AG09309 (cell line): ENCODE data around the gene EHF.

Experiments used
- DNase-seq: peaks from one replicate; pipeline ENCODE4 v3.0.0-alpha.2; 2010; ENCODE audit warnings: low read depth
- H3K4me3 ChIP-seq: 2 replicates; pipeline ENCODE4 v1.5.1; 2011; ENCODE audit warnings: mild to moderate bottlenecking, low read depth, low read length, moderate library complexity; ENCODE audit not compliant: control insufficient read depth
- CTCF ChIP-seq: IDR thresholded peaks from 2 replicates; pipeline ENCODE4 v1.5.1; 2011; ENCODE audit warnings: mild to moderate bottlenecking, low read depth, low read length, inconsistent platforms; ENCODE audit not compliant: insufficient read depth, control insufficient read depth; ENCODE audit errors: missing control alignments

Gene EHF

GRCh38 chr11:34621876-34622275 lies 983 bp downstream of the EHF start:
- H3K4me3 ChIP-seq, result no peak overlapping the region
- no peak for TF ChIP-seq CTCF
- DNase-seq, result no peak

DNA sequence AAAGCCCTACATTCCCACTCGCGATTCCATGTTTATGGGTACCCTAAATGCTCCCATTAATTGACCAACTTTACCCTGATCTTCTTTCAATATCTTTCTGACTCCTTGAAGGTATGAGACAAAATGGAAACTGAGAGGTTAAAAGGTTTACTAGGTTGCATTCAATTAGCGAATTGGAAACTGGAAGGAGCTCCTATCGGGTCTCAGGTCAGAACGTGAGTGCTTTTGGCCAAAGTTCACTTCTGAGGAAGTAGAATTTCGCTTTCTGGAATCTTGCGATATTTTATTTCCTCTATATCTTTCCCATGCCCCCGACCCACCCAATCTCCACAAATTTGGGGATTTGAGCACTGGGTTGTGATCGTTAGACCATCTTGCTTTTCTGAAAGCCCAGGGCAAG lies 2.6 kb downstream of the EHF start:
- H3K4me3 ChIP-seq, result no peak overlapping the region
- no peak for DNase-seq
- no peak for TF ChIP-seq CTCF

DNA sequence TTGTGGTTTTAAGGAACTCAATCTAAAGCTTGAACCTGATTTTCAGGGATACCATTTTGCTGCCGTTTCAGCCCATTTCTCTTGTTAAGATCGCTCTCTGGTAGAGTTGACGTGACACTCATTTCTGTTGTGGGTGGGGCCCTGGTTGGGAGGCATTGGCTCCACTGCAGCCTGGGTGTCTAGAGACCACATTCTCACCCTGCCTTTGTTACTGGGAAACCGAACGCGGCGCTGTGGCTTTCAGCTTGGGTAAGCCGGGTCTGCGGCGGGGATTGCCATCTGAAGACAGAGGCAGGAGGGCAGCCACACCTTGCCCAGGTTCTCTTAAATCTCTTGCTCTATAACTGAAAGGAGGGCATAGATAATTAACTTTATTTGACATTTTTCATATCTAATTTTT lies 3.2 kb downstream of the EHF start:
- TF ChIP-seq CTCF, result no peak
- no peak for DNase-seq
- no peak overlapping the region for H3K4me3 ChIP-seq

DNA sequence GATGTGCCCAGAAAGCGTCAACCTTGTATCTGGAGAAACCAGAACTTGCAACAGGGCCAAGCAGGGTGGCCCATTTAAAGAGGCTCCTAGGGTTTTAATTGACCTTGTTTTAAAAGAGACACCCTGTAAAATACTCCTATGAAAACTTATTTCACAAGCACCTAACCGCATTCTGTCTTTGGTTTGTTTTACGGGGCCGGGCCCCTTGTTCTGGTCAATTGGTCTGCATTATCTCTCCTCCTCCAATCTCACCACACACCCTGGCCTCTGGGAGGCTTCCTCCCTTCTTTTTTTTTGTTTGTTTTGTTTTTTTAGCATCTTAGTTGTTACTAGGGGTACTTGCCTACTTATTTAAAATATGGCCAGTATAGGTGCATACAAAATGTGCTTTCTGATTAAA lies 4.7 kb downstream of the EHF start:
- no peak overlapping the region for H3K4me3 ChIP-seq
- DNase-seq, result no peak
- TF ChIP-seq CTCF, result no peak

- no peak for DNase-seq
- H3K4me3 ChIP-seq, result no peak overlapping the region
- TF ChIP-seq CTCF, result no peak
These were observed 5.5 kb downstream of the EHF start for GRCh38 chr11:34626393-34626792.

DNA sequence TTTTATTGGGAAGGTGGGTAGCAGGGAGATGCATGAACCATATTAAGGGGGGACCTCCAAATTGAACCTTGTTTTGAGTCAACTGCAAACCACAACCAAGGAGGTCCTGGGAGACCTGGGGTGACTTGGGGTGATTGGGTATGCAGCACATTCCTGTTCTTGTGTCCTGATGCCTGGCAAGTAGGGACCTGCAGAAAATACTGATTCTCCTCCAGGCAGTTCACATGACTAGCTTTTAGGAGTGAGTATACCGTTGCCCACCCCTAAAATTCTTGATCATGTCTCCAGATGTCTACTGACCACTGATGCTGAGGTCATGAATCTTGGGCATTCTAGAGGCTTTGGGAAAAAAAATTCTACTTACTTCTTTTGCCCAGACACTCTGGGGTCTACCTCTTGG lies 6.3 kb downstream of the EHF start:
- H3K4me3 ChIP-seq, result no peak overlapping the region
- no peak for DNase-seq
- no peak for TF ChIP-seq CTCF

GRCh38 chr11:34629711-34630110 lies 8.8 kb downstream of the EHF start:
- no peak for DNase-seq
- TF ChIP-seq CTCF, result no peak
- H3K4me3 ChIP-seq, result no peak overlapping the region
